Ovary (tissue), 3 donors: ENCODE results near the gene IRAK1.

Source experiments
- EP300 ChIP-seq: sonication (generic); formaldehyde crosslinking; IDR thresholded peaks from one replicate; pipeline ENCODE4 v1.6.1; 2017; ENCODE audit warnings: antibody characterized with exemption
- POLR2A ChIP-seq: fragments of 450-650 bp; IDR thresholded peaks from one replicate; pipeline ENCODE4 v1.6.1; 2017; ENCODE audit warnings: antibody characterized with exemption, mild to moderate bottlenecking, moderate library complexity
- TF ChIP-seq, protein P1 (sequence below), 3 donors: fragments of 450-650 bp in 2 of 3; fragments of 200-600 bp in 1 of 3; IDR thresholded peaks; one replicate each; pipeline versions ENCODE4 v1.5.1 to v1.8.0; 2016 to 2022; ENCODE audit warnings: antibody characterized with exemption in 3 of 3, mild to moderate bottlenecking in 1 of 3
- donor health status: DM: no; HTN: no; CAD: no.

DNA sequence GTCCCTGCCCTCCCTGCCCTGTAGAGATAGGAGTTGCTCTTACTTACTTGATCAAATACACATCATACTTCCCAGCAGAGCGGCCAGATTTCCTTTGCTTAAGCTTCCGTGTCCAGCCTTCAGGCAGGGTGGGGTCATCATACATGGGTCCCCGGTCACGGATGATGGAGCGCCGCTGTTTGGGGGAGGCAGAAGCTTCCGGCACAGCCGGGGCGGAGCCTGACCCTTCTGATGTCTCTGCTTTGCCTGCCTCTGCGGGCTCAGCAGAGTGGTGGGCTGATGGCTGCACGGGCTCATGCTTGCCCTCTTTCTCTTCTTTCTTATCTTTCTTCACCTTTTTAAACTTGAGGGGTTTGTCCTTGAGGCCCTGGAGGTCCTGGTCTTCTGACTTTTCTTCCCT is 12.5 kb upstream of the IRAK1 start:
- TF ChIP-seq, protein P1, sequence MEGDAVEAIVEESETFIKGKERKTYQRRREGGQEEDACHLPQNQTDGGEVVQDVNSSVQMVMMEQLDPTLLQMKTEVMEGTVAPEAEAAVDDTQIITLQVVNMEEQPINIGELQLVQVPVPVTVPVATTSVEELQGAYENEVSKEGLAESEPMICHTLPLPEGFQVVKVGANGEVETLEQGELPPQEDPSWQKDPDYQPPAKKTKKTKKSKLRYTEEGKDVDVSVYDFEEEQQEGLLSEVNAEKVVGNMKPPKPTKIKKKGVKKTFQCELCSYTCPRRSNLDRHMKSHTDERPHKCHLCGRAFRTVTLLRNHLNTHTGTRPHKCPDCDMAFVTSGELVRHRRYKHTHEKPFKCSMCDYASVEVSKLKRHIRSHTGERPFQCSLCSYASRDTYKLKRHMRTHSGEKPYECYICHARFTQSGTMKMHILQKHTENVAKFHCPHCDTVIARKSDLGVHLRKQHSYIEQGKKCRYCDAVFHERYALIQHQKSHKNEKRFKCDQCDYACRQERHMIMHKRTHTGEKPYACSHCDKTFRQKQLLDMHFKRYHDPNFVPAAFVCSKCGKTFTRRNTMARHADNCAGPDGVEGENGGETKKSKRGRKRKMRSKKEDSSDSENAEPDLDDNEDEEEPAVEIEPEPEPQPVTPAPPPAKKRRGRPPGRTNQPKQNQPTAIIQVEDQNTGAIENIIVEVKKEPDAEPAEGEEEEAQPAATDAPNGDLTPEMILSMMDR (IDR thresholded peaks at IDR 0.05), result no peak
- TF ChIP-seq POLR2A (no peak), EP300 (no peak)
